T-helper 2 cell treated with Interferon-gamma antibody and Interleukin-4, amounts not matched to agents 100 ng/mL and 5 ng/mL, for 36 hours (primary cell): ENCODE data around the gene CDC34. TPM values are rescaled to one million over a fixed set of nuclear protein-coding genes. Genes with fewer than 3 reads are reported as not detected.

Source experiments
- intact Hi-C: fragments of 100-400 bp; cut with micrococcal nuclease; formaldehyde crosslinking; loops from one replicate; pipeline ENCODE4 v1.15.1; 2023
- total RNA-seq: library from RNA; stranded (reverse); gene quantifications from 2 replicates; pipeline ENCODE4 v1.2.3, GENCODE V29; 2022

CDC34 gene
- total RNA-seq, 1 donor from 2014 or later = 43.5 TPM

DNA sequence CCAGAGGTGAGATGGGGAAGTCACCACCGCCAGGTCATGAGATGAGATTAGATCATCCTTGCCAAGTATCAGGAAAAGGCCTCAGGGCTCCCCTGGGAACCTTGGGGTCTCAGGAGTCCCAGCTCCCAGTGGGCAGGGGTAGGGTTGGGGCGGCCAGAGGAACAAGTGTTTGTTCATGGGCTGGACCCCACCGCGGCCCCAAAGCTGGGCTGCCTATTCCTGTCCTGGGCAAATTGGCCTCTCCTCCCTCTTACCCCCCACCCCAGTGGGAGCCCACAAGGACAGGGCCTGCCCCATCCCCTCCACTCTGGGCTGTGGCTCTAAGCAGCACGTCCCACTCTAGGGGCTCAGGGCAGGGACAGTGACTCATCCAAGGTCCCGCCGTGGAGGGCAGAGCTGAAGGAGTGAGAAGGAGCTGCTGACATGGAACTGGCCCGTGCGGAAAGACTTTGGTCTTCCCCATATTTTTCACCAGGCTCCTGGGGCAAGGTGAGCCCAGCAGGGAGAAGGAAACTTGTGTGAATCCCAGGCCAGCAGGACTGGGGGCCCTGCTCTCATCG is 54.1 kb downstream of the CDC34 start:
- intact Hi-C loops = loop anchor here (1.0 to 5.0 kb wide), 2 partner anchors 42 to 147 kb away; no protein-coding TSS in a partner anchor

DNA sequence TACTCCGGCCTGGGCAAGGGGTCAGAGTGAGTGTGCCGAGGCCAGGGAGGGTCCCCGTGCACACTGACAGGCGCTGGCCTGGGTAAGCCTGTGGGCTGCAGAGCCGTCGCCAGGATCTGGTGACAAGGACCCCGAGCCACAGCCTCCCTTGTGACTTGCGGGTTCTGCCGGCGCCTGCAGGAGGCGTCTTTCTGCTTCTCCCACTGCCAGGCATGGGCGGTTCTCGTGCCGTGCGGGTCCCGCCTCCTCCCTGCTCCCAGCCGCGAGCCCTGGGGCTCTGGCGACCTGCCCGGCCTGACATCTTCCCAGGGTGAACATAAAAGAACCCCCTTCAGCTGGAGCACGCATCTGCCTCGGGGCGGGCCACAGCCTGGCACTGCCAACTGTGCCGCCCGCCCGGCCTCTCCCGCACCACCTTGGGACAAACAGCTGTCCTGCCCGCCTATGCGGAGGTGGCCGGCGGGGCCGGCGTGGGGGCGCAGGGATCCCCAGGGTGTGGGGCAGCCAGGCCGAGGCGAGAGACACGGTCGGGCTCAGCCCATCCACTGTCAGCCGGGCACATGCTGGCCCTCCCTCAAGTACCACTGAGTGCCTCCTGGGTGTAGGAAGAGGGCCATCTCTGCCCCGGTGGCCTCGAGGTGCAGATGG is 56.7 kb downstream of the CDC34 start:
- intact Hi-C loops = loop anchor here (5.0 kb wide), 1 partner anchor 144 kb away; no protein-coding TSS in a partner anchor

- intact Hi-C loops = loop anchor here (5.0 kb wide), 1 partner anchor 143 kb away; no protein-coding TSS in a partner anchor
Measured at GRCh38 chr19:588741-589692, 57.5 kb downstream of the CDC34 start.

DNA sequence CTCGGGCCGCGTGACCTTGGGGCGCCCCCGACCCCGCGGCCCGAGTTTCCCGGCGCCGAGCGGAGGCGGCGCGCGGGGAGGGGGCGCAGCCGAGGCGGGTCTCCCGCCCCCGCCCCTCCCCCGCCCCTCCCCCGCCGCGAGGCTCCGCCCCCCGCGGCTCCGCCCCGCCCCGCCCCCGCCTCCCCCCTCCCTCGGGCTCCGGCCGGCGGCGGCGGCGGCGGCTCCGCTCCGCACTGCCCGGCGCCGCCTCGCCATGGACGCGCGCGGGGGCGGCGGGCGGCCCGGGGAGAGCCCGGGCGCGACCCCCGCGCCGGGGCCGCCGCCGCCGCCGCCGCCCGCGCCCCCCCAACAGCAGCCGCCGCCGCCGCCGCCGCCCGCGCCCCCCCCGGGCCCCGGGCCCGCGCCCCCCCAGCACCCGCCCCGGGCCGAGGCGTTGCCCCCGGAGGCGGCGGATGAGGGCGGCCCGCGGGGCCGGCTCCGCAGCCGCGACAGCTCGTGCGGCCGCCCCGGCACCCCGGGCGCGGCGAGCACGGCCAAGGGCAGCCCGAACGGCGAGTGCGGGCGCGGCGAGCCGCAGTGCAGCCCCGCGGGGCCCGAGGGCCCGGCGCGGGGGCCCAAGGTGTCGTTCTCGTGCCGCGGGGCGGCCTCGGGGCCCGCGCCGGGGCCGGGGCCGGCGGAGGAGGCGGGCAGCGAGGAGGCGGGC is 58.3 kb downstream of the CDC34 start, which contains the start of gene HCN2:
Gene HCN2 (plus strand): TSS at position 189 of the 703 bp plus-strand sequence. CDS start 65 bp downstream, at position 254.
- intact Hi-C loops = loop anchor here (5.0 kb wide), 1 partner anchor 142 kb away; no protein-coding TSS in a partner anchor

- intact Hi-C loops = no loop called here
Measured at GRCh38 chr19:590396-590745, 58.8 kb downstream of the CDC34 start.

DNA sequence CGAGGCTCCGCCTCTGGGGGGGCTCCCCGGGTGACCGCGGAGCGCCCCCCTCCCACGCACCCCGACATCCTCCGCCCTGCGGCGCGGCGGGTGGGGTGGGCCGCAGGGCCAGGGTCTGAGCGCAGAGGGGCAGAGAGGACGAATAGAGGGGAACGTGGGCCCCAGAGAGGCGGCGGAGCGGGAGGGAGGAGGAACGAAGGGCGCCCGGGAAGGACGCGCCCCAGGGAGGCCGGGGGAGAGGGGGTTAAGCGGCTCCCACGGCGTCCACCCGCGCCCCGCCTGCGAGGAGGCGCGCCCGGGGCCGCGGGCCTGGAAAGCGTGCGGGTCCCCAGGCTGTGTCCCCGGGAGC is 59.2 kb downstream of the CDC34 start:
- intact Hi-C loops = no loop called here

- intact Hi-C loops = no loop called here
Measured at GRCh38 chr19:591099-591958, 59.8 kb downstream of the CDC34 start.

Other genes with a start within 250 kb of the CDC34 start
- 0.05 TPM in 1 of 2 replicates, not detected in the other for gene PLPP2, start 240.4 kb upstream of the CDC34 start, total RNA-seq
- 23.8 and 26.4 TPM in 2 replicates for gene MIER2, start 187.0 kb upstream of the CDC34 start, total RNA-seq
- 0.05 and 0.09 TPM in 2 replicates for gene C2CD4C, start 122.6 kb upstream of the CDC34 start, total RNA-seq
- not detected in 2 replicates for gene SHC2, start 70.7 kb upstream of the CDC34 start, total RNA-seq
- 0.18 and 0.36 TPM in 2 replicates for gene MADCAM1, start 35.3 kb upstream of the CDC34 start, total RNA-seq
- 20.0 and 21.8 TPM in 2 replicates for gene TPGS1, start 24.3 kb upstream of the CDC34 start, total RNA-seq
- gene GZMM, start 12.3 kb downstream of the CDC34 start, total RNA-seq = 44.5 and 48.2 TPM in 2 replicates
- gene BSG, start 40.8 kb downstream of the CDC34 start, total RNA-seq = 226 and 237 TPM in 2 replicates
- gene HCN2, start 58.1 kb downstream of the CDC34 start, total RNA-seq = 1.5 and 1.9 TPM in 2 replicates
- 50.6 and 53.9 TPM in 2 replicates for gene POLRMT, start 101.8 kb downstream of the CDC34 start, total RNA-seq
- not detected in 2 replicates for gene FGF22, start 108.1 kb downstream of the CDC34 start, total RNA-seq
- gene RNF126, start 131.5 kb downstream of the CDC34 start, total RNA-seq = 74.1 and 80.9 TPM in 2 replicates
- 2.5 and 3.3 TPM in 2 replicates for gene FSTL3, start 144.6 kb downstream of the CDC34 start, total RNA-seq
- not detected in 2 replicates for gene PRSS57, start 163.7 kb downstream of the CDC34 start, total RNA-seq
- gene PALM, start 177.2 kb downstream of the CDC34 start, total RNA-seq = not detected in 2 replicates
- not detected in 2 replicates for gene MISP, start 219.4 kb downstream of the CDC34 start, total RNA-seq